ENCODE results near the gene CSRP1. TPM values are rescaled to one million over a fixed set of nuclear protein-coding genes. Genes with fewer than 3 reads are reported as not detected.
A peak's percentile ranks its signal among the peaks of the same experiment; 100 is the strongest.

CSRP1 gene
- total RNA-seq, 2 donors from 2014 or later, result 16.1 to 17.7 TPM

- no peaks in the 10 kb centered on the region for H3K27me3 ChIP-seq (ENCODE audit: control insufficient read depth, insufficient read depth, low read length, poor library complexity, severe bottlenecking)
Observed at GRCh38 chr1:201497935-201498509, 8.9 kb downstream of the CSRP1 start.

GRCh38 chr1:201496296-201496690 lies 10.6 kb downstream of the CSRP1 start:
- peaks cover 10% of the 10 kb centered on the region for H3K36me3 Mint-ChIP-seq (ENCODE audit: low read depth)
- Histone ChIP-seq H3K4me3 (ENCODE audit: low read length) (no peak overlapping the region), H3K27ac (ENCODE audit: low read depth, low read length) (peak overlapping the region; percentile 38), H3K9ac (ENCODE audit: extremely low read depth, low read length, poor library complexity, severe bottlenecking) (no peak overlapping the region), H3K36me3 (ENCODE audit: control insufficient read depth, insufficient read depth, low read length) (no peaks in the 10 kb centered on the region), H3K4me1 (ENCODE audit: control insufficient read depth, insufficient read depth, low read length) (peaks cover 25% of the 10 kb centered on the region), H3K27me3 (ENCODE audit: control insufficient read depth, insufficient read depth, low read length, poor library complexity, severe bottlenecking) (no peaks in the 10 kb centered on the region), H3K9me3 (ENCODE audit: control insufficient read depth, low read length) (no peaks in the 10 kb centered on the region)
- no peak for DNase-seq
- H3K27me3 Mint-ChIP-seq (ENCODE audit: insufficient read depth), result no peaks in the 10 kb centered on the region
- peaks cover 4% of the 10 kb centered on the region for H3K9me3 Mint-ChIP-seq
- no peak overlapping the region for H3K27ac Mint-ChIP-seq
- no peak for TF ChIP-seq CTCF (conservative IDR thresholded peaks at IDR 0.05)
- no peak overlapping the region for H3K4me3 Mint-ChIP-seq
- WGBS, 2 experiments (ENCODE audit: insufficient coverage in 1 of 2, insufficient read length in 1 of 2), result 90 to 97% methylated on average over 3 to 8 of the region's 8 CpGs
- H3K4me1 Mint-ChIP-seq, result peaks cover 33% of the 10 kb centered on the region

More at GRCh38 chr1:201497935-201498509, 8.9 kb downstream of the CSRP1 start:
- Mint-ChIP-seq H3K4me3 (no peak overlapping the region), H3K27ac (no peak overlapping the region), H3K9me3 (peaks cover 4% of the 10 kb centered on the region), H3K4me1 (peaks cover 40% of the 10 kb centered on the region), H3K27me3 (ENCODE audit: insufficient read depth) (no peaks in the 10 kb centered on the region), H3K36me3 (ENCODE audit: low read depth) (peaks cover 9% of the 10 kb centered on the region)
- H3K36me3 ChIP-seq (ENCODE audit: control insufficient read depth, insufficient read depth, low read length), result no peaks in the 10 kb centered on the region
- no peak overlapping the region for H3K4me3 ChIP-seq (ENCODE audit: low read length)
- H3K9me3 ChIP-seq (ENCODE audit: control insufficient read depth, low read length), result no peaks in the 10 kb centered on the region
- DNase-seq, result no peak
- no peak overlapping the region for H3K27ac ChIP-seq (ENCODE audit: low read depth, low read length)
- peaks cover 25% of the 10 kb centered on the region for H3K4me1 ChIP-seq (ENCODE audit: control insufficient read depth, insufficient read depth, low read length)
- TF ChIP-seq CTCF (conservative IDR thresholded peaks at IDR 0.05), result no peak
- whole genome bisulfite sequencing, 2 experiments (ENCODE audit: insufficient coverage in 1 of 2, insufficient read length in 1 of 2), result 93 to 96% methylated on average over 14 to 16 of the region's 16 CpGs
- no peak overlapping the region for H3K9ac ChIP-seq (ENCODE audit: extremely low read depth, low read length, poor library complexity, severe bottlenecking)

GRCh38 chr1:201495551-201496295 lies 11.2 kb downstream of the CSRP1 start:
- no peaks in the 10 kb centered on the region for H3K27me3 Mint-ChIP-seq (ENCODE audit: insufficient read depth)
- peaks cover 4% of the 10 kb centered on the region for H3K9me3 Mint-ChIP-seq
- peaks cover 10% of the 10 kb centered on the region for H3K36me3 Mint-ChIP-seq (ENCODE audit: low read depth)
- Histone ChIP-seq H3K27me3 (ENCODE audit: control insufficient read depth, insufficient read depth, low read length, poor library complexity, severe bottlenecking) (no peaks in the 10 kb centered on the region), H3K4me1 (ENCODE audit: control insufficient read depth, insufficient read depth, low read length) (peaks cover 22% of the 10 kb centered on the region), H3K27ac (ENCODE audit: low read depth, low read length) (peak overlapping the region; percentile 47), H3K9ac (ENCODE audit: extremely low read depth, low read length, poor library complexity, severe bottlenecking) (no peak overlapping the region), H3K4me3 (ENCODE audit: low read length) (no peak overlapping the region), H3K36me3 (ENCODE audit: control insufficient read depth, insufficient read depth, low read length) (no peaks in the 10 kb centered on the region), H3K9me3 (ENCODE audit: control insufficient read depth, low read length) (no peaks in the 10 kb centered on the region)
- WGBS, 2 experiments (ENCODE audit: insufficient coverage in 1 of 2, insufficient read length in 1 of 2), result 85 to 88% methylated on average over 9 to 11 of the region's 11 CpGs
- H3K27ac Mint-ChIP-seq, result no peak overlapping the region
- no peak for DNase-seq
- H3K4me1 Mint-ChIP-seq, result peaks cover 30% of the 10 kb centered on the region
- TF ChIP-seq CTCF (conservative IDR thresholded peaks at IDR 0.05), result no peak
- H3K4me3 Mint-ChIP-seq, result no peak overlapping the region
